ENCODE results near the gene GALNT14.
"Not testable (repeated sequence)": the region's sequence is repeated elsewhere in the genome, so short reads cannot be mapped to it uniquely, and the experiment has no call there.

GALNT14 gene

GRCh38 chr2:31138037-31138962 lies at the start of gene GALNT14:
TSS of gene GALNT14 (minus strand) at chr2:31138440. CDS start at chr2:31138086, 354 bp downstream.
- no peak for DNase-seq (ENCODE audit: low read depth in 2 of 2, low spot score in 1 of 2)

- no peak for DNase-seq (ENCODE audit: low read depth in 2 of 2, low spot score in 1 of 2)
Measured at GRCh38 chr2:31187166-31187565, 48.9 kb upstream of the GALNT14 start.

- DNase-seq (ENCODE audit: low read depth in 2 of 2, low spot score in 1 of 2) = not testable (repeated sequence)
Measured at GRCh38 chr2:31183973-31184372, 45.7 kb upstream of the GALNT14 start.

- DNase-seq (ENCODE audit: low read depth in 2 of 2, low spot score in 1 of 2) = no peak
Measured at GRCh38 chr2:31176742-31177141, 38.5 kb upstream of the GALNT14 start.

- no peak for DNase-seq (ENCODE audit: low read depth in 2 of 2, low spot score in 1 of 2)
Measured at GRCh38 chr2:31171142-31171541, 32.9 kb upstream of the GALNT14 start.

- peak in 1 of 2 donors; percentile 7 for DNase-seq (ENCODE audit: low read depth in 2 of 2, low spot score in 1 of 2)
Measured at GRCh38 chr2:31170071-31170698, 31.9 kb upstream of the GALNT14 start.

- no peak for DNase-seq (ENCODE audit: low read depth in 2 of 2, low spot score in 1 of 2)
Measured at GRCh38 chr2:31168291-31168690, 30.1 kb upstream of the GALNT14 start.

GRCh38 chr2:31166925-31167324 lies 28.7 kb upstream of the GALNT14 start:
- DNase-seq (ENCODE audit: low read depth in 2 of 2, low spot score in 1 of 2) = no peak

- DNase-seq (ENCODE audit: low read depth in 2 of 2, low spot score in 1 of 2) = no peak
Measured at GRCh38 chr2:31163011-31163539, 24.8 kb upstream of the GALNT14 start.

- no peak for DNase-seq (ENCODE audit: low read depth in 2 of 2, low spot score in 1 of 2)
Measured at GRCh38 chr2:31161637-31162036, 23.4 kb upstream of the GALNT14 start.

GRCh38 chr2:31151501-31151900 lies 13.3 kb upstream of the GALNT14 start:
- no peak for DNase-seq (ENCODE audit: low read depth in 2 of 2, low spot score in 1 of 2)

GRCh38 chr2:31150120-31150670 lies 12.0 kb upstream of the GALNT14 start:
- no peak for DNase-seq (ENCODE audit: low read depth in 2 of 2, low spot score in 1 of 2)

GRCh38 chr2:31148514-31148913 lies 10.3 kb upstream of the GALNT14 start:
- DNase-seq (ENCODE audit: low read depth in 2 of 2, low spot score in 1 of 2) = no peak

- no peak for DNase-seq (ENCODE audit: low read depth in 2 of 2, low spot score in 1 of 2)
Measured at GRCh38 chr2:31147645-31148044, 9.4 kb upstream of the GALNT14 start.

- DNase-seq (ENCODE audit: low read depth in 2 of 2, low spot score in 1 of 2) = no peak
Measured at GRCh38 chr2:31142110-31142509, 3.9 kb upstream of the GALNT14 start.

- no peak for DNase-seq (ENCODE audit: low read depth in 2 of 2, low spot score in 1 of 2)
Measured at GRCh38 chr2:31141443-31142085, 3.3 kb upstream of the GALNT14 start.

GRCh38 chr2:31140151-31140550 lies 1.9 kb upstream of the GALNT14 start:
- DNase-seq (ENCODE audit: low read depth in 2 of 2, low spot score in 1 of 2) = no peak

- DNase-seq (ENCODE audit: low read depth in 2 of 2, low spot score in 1 of 2) = no peak
Measured at GRCh38 chr2:31139671-31140070, 1.4 kb upstream of the GALNT14 start.

- no peak for DNase-seq (ENCODE audit: low read depth in 2 of 2, low spot score in 1 of 2)
Measured at GRCh38 chr2:31137211-31138036, 816 bp downstream of the GALNT14 start.

GRCh38 chr2:31136732-31137131 lies 1.5 kb downstream of the GALNT14 start:
- DNase-seq (ENCODE audit: low read depth in 2 of 2, low spot score in 1 of 2) = no peak
